ENCODE data around the gene MRPL46.

DNA sequence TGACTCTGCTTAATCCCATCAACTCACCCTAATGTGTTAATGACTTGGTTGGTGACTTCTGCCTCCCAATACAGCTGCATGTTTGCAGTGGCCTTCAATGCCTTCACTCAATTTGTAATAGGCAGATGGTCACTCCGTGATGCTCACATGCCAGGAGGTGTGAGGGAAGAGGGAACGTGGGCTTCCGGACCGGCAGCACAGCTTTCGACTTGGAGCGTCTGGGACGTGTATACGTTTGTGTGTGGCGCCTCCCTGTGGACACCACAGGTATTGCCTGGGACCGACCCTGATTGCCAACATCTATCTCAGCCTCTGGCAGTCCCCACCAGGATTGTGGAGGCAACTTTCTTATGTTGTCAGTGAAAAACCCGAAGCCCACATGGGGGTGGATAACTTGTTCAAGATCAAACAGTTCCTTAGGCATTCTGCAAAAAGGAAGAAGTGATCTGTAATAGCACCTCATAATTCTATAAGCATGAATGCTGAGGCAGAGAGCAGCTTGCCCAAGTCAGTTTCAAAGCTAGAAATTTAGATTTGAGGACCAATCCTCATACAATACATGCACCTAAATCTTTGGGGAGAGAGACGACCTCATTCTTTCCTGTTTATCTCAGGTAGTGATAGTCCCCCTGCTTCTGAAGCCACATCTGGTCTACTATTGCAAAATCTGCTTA, 16.9 kb downstream of the MRPL46 start:
- TF ChIP-seq EZH2phosphoT487 (IDR thresholded peaks at IDR 0.05; ENCODE audit: borderline replicate concordance) (no peak), JUND (IDR thresholded peaks at IDR 0.05) (no peak), RAD21 (IDR thresholded peaks at IDR 0.05; ENCODE audit: low read depth) (peak; percentile 83), EZH2 (IDR thresholded peaks at IDR 0.05) (no peak), CBX3 (IDR thresholded peaks at IDR 0.05; ENCODE audit: low read depth) (peak; percentile 54; the same call in 1 of the 2 replicates), POLR2AphosphoS5 (IDR thresholded peaks at IDR 0.05; ENCODE audit: low read depth, low read length) (no peak), POLR2A (IDR thresholded peaks at IDR 0.05; ENCODE audit: borderline replicate concordance, extremely low read depth, insufficient read depth, insufficient read length) (no peak), REST (IDR thresholded peaks at IDR 0.05; ENCODE audit: low read depth) (no peak), ZNF274 (IDR thresholded peaks at IDR 0.05; ENCODE audit: low read depth, low read length) (no peak), YY1 (IDR thresholded peaks at IDR 0.05; ENCODE audit: extremely low read depth, insufficient replicate concordance, low read depth, low read length) (no peak)
- TF ChIP-seq, protein P1, sequence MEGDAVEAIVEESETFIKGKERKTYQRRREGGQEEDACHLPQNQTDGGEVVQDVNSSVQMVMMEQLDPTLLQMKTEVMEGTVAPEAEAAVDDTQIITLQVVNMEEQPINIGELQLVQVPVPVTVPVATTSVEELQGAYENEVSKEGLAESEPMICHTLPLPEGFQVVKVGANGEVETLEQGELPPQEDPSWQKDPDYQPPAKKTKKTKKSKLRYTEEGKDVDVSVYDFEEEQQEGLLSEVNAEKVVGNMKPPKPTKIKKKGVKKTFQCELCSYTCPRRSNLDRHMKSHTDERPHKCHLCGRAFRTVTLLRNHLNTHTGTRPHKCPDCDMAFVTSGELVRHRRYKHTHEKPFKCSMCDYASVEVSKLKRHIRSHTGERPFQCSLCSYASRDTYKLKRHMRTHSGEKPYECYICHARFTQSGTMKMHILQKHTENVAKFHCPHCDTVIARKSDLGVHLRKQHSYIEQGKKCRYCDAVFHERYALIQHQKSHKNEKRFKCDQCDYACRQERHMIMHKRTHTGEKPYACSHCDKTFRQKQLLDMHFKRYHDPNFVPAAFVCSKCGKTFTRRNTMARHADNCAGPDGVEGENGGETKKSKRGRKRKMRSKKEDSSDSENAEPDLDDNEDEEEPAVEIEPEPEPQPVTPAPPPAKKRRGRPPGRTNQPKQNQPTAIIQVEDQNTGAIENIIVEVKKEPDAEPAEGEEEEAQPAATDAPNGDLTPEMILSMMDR (IDR thresholded peaks at IDR 0.05 in 2 of 3, conservative IDR thresholded peaks at IDR 0.05 in 1 of 3; ENCODE audit: borderline replicate concordance in 1 of 3, insufficient read depth in 1 of 3, low read depth in 2 of 3, low read length in 2 of 3), result peak; percentile 52 to 95 (median 92); a peak in 5 of 6 replicates
- TF ChIP-seq, protein P2, sequence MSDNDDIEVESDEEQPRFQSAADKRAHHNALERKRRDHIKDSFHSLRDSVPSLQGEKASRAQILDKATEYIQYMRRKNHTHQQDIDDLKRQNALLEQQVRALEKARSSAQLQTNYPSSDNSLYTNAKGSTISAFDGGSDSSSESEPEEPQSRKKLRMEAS (IDR thresholded peaks at IDR 0.05), result peak; percentile 81

Measured in HCT116 (cell line).